GM21529 (cell line): ENCODE measurements around the gene OR6Y1.

Experiments used
- ATAC-seq: cut with Tn5 transposase; IDR thresholded peaks from one replicate; pipeline ENCODE4 v1.9.1; 2021; ENCODE audit not compliant: unreplicated experiment

OR6Y1 gene, protein sequence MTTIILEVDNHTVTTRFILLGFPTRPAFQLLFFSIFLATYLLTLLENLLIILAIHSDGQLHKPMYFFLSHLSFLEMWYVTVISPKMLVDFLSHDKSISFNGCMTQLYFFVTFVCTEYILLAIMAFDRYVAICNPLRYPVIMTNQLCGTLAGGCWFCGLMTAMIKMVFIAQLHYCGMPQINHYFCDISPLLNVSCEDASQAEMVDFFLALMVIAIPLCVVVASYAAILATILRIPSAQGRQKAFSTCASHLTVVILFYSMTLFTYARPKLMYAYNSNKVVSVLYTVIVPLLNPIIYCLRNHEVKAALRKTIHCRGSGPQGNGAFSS

DNA sequence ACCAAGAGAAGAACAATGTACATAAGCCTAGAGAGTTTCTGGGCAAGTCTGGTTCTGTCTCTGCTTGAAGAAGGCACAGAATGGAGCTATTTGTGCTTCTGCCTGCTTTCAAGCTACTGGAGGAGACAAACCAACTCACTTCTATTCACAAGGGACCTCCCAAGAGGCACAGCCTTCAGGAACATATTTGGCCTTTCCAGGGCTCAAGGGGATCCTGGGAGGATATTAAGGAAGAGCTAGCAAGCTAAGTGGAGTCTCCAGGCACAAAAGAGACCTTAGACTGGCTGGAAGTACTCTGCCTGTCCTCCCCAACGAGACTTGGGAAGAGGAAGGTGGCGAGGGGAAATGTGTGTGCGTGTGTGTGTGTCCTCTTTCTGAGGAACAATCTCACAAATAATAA, at the start of gene OR6Y1:
Gene OR6Y1 (minus strand): TSS at position 54 of the 400 bp plus-strand sequence. CDS start 6,300 bp downstream, outside the sequence.
- no peak for ATAC-seq

DNA sequence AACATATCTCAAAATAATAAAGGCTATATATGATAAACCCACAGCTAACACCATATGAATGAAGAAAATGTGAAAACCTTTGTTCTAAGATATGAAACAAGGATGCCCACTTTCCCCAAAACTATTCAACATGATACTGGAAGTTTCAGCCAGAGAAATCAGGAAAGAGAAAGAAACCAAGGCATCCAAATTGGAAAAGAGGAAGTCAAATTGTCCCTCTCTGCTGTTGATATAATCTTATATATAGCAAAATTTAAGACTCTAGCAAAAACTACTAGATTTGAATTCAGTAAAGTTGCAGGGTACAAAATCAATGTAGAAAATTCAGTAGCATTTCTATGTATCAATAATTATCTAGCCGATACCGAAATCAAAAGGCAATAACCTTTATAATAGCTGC, 46.5 kb upstream of the OR6Y1 start:
- ATAC-seq = no peak

DNA sequence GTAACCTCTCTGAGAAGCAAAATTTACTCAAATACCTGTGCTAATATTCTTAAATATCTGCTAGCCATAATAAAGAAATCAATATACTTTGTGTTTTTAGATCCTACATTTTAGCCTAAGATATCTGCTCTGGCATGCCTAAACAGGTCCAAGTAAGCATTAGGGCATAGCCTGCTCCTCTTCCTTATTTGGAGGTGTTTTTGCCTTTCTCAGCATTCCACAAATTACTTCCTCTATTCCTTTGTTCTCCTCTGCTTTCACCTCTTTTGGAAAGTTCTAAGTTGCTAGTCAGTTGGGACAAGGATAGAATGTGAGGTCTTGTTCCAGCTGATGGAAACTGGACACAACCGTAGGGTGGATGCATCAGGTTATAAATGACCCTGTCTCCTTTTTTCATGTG, 32.7 kb upstream of the OR6Y1 start:
- ATAC-seq = no peak

DNA sequence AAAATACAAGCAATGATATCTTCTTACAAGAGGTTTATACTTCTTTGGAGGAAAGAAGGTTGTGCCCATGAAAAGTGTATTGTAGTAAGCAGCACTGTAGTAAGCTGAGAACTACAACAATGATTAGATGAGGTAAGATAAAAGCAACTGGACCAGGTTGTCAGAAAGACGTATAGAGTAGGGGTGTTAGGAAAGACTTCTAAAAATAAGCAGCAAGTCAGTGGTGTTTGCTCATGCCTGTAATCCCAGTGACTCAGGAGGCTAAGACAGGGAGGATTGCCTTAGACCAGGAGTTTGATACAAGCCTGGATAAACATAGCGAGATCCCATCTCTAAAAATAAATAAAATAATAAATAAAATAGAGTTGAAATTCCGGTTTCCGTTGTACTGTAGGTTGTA, 29.8 kb upstream of the OR6Y1 start:
- ATAC-seq = no peak

DNA sequence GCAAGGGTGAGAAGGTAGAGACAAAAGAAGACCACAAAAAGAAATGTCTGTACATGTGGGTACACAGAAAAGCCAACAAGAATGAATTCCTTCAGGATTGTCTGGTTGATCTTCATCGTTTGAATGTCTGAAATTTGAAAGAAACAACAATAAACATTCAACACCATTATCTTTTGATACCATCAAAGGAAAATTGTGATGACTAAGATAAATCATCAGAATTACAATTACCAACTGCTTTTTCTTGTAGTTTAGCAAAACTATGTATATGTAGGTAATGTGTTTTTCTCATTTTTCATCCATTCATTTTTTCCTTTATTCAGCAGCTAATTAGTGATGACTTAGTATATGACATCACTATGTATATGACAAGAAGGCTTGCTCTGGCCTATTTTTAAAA, 25.5 kb upstream of the OR6Y1 start, which contains the start of gene OR10X1:
Gene OR10X1 (minus strand): TSS at position 167 of the 400 bp plus-strand sequence. CDS start 0 bp downstream, at position 167.
- ATAC-seq = no peak

DNA sequence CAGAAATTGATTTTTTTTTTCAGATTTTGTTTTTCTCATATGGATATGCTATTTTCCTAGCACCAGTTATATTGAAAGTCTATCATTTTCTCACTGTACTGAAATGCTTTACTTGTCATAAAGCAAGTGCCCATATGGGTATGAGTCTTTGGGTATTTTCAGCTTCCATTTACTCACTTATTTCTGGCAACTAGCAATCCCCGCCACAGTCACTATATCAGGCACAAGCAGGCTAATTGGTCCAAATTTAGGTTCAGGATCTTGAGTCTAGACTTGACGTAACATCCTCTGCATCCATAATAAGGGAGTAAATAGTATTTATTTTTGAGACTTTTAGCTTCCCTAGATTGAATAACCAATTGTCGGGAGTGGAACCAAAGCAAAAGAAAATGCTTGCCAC, 23.4 kb upstream of the OR6Y1 start:
- no peak for ATAC-seq

DNA sequence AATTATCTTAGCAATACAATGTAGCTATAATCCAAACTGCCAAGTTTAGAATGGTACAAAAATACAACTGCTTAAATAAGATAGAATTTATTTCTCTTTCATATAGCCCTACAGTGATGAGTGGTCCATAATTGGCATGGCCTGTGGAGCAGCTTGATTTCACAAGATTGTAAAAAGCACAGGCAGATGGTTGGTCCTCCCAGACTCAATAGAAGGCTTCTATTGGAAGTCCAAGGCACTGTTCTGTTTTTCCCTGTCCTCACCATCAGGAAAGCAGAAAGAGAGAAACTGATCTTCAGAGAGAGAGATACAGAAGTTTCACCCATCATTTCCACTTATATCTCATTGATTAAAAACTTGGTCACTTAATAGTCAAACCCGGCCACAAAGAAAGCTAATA, 18.0 kb upstream of the OR6Y1 start:
- ATAC-seq = no peak

DNA sequence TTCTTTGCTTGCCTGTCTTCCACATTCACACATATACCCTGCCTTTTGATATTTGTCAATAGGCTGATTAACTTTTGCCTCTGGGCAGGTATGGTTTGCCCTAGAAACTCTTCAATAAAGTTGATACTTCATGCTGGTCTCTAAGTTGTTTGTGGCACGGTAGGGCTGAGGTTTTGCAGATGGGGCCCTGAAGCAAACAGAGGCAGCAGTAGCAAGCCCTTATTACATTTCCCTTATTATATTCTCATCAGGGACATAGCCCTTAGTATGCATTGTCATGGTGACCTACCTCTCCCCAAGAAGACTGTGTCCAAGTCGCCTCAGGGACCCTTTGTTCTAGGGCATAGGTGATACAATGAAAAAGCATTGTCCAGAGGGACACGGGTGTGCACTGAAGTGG, 16.3 kb upstream of the OR6Y1 start, which contains the start of gene OR6P1:
Gene OR6P1 (minus strand): TSS at position 101 of the 400 bp plus-strand sequence. CDS start 6,976 bp downstream, outside the sequence.
- no peak for ATAC-seq

DNA sequence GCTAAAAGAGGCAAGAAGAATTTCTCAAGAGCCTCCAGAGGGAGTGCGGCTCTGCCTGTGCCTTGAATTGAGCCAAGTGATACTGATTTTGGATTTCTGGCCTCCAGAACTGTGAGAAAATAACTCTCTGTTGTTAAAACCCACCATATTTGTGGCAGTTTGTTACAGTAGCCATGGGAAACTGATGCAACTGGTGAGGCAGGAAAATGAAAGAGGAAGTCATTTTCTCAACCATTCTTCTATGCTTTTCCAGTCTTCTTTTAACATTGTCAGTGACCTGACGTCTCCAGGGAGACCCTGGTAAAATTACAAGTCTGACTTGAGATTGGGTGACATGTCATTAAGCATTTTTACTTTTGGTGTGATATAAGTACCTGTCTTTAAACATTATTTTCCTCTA, 10.4 kb upstream of the OR6Y1 start:
- no peak for ATAC-seq

DNA sequence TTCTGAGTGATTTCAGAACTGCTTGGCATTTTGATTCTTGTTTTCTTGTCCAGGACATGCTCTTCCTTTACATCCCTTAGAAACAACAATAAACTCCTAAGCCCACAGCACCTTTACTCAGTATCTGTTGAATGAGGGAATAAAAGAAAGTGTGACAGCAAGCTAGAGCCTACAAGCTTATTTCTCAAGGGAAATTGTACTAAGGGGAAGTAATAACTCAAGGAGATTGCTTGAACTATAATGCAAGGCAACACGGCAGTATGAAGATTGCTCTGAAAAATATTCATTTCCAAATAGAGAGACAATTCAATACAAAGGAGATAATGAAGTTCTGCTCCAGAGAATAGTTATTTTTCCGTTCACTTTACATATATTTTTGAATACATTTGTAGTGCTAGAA, 9.6 kb upstream of the OR6Y1 start:
- no peak for ATAC-seq

DNA sequence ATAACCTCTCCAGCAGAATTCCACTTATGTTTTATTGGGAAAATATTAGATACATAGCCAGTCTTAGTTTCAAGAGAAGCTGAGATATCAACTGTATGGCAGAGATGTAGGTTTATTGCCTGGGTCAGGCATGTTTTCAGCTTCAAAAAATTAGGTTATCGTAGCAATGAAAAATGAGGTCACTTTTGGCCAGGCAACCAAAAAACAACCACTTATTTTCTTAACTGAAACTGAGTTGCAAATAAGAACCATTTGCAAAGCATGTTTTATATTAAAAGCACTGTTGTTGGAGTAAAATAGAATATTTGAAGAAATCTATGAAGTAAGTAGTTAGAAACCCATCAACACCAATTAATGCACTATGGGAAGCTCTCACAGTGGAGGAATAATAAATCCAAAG, 5.5 kb upstream of the OR6Y1 start:
- ATAC-seq = no peak

DNA sequence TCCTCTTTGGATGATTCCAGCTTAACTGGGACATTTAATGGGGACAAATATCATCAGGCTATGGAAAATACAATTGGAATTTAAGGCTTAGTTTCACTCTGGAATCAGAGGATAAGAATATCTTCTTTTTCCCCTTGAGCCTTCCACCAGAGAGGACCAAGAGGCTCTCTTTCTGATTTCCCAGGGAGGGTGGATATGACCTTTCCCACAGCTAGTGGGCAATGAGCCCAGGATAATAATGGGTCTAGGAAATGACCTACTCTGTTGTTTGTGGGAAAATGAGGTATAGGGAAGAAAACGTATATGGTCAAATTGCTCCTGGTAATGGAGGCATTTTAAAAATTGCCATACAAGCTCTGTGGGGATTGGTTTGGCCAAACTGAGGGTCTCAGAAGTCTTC, 1.9 kb downstream of the OR6Y1 start:
- no peak for ATAC-seq

DNA sequence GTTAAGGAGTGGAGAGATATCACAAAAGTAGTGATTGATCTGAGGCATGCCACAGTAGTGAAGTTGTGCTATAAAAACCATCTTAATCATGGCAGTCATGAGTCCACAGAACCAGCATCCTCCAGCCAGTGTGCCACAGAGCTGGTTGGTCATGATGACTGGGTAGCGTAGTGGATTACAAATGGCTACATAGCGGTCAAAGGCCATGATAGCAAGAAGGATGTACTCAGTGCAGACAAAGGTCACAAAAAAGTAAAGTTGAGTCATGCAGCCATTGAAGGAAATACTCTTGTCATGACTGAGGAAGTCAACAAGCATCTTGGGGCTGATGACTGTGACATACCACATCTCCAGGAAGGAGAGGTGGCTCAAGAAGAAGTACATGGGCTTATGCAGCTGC, 6.7 kb downstream of the OR6Y1 start:
- ATAC-seq = no peak

DNA sequence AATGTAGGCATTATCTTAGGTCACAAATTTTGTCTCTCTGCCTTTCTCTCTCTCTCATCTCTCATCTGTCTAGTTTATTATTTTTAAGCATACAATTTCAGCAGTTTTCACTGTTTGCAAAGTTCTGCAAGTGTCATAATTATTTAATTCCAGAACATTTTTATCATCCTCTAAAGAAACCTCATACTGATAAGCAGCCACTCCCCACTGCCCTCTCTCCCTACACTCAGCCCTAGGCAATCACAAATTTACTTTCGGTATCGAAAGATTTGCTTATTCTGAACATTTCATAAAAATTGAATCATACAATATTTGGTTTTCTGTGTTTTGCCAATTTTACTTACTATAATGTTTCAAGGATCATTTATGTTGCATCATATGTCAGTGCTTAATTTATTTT, 16.6 kb downstream of the OR6Y1 start:
- ATAC-seq = no peak

DNA sequence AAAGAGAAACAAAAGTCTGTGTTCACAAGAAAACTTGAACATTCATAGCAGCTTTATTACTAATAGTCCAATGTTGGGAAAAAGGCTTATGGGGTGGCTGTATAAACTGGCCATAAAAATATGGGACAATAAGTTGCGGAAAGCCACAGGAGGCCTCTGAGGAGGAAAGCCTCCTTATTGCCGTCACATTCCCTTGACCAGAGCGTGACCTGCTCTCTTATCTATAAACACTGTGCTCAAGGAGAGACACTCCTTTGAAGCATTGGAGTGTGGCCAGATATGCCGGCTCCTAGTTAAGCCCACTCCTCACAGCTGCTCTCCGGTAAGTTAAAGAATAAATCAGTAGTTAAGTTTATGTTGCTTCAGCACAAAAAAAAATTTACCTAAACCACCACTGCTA, 19.7 kb downstream of the OR6Y1 start:
- ATAC-seq = no peak

DNA sequence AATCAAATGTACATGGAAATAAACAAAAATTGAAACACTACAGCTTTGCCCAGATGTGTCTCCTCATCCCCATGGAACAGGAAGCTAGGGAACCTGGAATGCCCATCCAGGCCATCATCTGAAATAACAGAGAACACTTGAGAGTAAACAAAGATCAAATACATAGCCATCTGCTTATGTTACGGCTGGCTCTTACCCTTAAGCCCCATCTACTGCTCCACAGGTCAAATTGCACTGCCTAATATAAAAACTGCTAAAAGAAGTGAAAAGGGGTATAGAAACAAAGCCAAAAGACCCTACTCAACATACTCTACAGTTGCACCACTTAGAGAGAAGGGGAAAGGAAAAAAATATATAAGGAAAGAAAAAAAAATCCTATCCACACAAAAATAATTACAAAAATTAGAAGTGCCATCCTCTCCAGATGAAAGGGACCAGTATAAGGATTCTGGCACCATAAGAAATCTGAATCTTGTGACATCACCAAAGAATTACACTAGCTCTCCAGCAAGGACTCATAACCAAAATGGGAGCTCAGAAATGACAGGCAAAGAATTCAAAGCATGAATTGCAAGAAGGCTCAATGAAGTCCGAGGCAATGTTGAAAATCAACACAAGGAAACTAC, 26.9 kb downstream of the OR6Y1 start:
- no peak for ATAC-seq

DNA sequence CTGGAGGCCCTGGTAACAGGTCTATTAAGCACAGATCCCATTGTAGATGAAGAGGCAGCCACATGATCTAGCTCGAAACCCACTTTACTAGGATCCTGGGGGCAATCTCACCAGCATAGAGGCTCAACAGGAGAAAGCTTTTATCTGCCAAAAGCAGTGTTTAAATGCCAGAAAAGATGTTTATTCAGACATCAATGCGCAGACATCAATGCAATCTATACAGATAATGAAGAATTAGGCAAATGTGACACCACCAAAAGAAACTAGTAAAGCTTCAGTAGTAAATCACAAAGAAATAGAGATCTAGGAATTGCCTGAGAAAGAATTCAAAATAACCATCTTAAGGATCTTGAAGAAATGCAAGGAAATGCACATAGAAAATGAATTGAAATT, 32.5 kb downstream of the OR6Y1 start:
- no peak for ATAC-seq

DNA sequence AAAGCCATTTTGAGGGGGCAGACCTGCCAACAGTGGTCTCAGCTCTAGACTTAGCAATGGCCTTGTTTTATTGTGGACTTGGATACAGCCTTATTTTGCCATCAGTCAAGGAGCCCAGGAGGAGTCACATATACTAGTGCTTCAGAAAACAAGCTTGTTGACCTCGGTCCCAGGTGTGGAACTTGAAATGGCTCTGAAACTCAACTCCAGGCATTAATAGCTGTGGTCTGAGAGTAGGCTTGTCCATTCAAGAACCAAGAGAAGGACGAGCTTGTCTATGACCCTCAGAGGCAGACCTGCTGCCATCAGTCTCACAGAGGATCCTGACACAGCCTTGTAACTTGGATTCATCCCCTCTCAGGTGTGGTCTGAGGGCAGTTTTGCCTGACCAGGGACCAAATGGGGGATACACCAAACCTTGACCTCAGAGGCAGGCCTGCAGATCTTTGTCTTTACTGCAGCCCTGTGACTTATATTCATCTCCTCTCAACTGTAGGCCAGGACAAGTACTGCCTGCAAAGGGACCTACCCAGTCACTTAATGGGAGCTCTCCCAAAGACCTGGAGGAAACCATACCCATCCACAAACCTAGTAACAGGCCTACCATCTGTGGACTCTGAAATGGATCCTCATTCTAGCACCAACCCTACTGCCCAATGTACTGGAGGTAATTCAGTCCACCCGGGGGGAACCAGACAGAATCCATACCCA, 33.1 kb downstream of the OR6Y1 start:
- ATAC-seq = no peak

DNA sequence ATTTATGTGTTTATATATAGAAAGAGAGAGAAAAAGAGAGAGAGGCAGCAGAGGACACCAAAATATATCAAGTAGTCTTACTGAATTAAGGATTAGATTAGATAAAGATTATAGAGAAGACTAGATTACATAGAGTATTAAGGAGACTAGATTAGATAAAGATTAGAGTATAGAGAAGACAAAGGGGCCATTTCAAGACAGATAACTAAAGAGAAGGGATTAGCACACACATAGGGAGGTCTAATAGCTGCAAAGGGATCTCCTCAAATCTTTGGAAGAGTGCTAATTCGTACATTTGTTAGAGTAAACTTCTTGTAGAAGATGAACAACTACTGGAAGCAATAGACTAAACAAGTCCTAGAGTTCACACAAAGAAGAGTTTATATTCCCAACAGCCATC, 34.2 kb downstream of the OR6Y1 start:
- no peak for ATAC-seq

DNA sequence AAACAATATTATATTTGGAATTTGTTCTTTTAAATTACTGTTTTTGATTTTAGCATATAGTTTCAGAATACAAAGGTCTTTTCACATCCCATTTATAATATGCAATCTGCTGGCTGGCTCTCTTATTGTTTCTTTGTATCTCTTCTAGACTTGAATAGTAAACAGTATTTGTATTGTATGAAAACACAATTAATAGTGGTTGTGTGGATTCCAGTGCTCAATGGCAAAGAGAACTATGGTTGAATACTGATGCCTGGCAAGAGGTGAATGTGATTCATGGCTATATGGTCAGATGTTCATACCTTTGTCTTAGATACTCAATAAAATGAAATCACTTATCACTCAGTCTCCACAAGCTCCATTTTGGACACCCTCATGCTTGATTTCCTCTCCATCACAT, 37.2 kb downstream of the OR6Y1 start:
- no peak for ATAC-seq

DNA sequence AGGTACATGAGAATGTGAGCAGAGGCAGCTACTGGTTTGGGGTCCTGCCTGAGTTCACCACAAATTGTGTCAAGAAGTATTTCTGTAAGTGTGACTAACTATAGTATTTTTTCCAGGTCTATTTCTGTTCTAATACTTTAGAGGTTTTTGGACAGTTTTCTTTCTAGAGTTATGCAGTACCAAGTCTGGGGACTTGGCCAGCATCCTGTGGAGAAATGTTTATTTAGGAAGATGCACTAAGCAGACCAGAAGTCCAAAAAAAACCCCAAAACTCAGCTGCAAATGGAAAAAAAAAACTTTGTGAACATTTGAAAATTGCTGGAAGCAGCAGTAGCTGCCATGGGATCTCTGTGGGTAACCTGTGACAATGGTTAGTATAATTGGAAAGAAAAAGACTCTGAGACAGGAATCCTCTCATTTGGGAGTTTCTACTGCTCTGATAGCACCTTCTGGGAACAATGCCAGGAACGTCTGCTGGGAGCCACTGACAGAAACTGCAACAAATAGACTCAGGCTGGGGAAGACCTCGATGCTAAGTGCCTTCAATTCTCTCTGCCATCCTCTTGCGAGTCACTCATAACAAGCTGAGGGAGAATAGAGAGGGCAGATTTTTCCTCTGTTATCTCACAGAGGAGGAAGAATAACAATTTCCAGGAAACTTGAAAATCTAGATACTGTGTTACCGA, 44.6 kb downstream of the OR6Y1 start:
- ATAC-seq = no peak
